H9 (cell line): ENCODE data around the gene SHE. TPM values are rescaled to one million over a fixed set of nuclear protein-coding genes. Genes with fewer than 3 reads are reported as not detected.

Experiments
- DNase-seq: peaks from one replicate; pipeline ENCODE4 v3.0.0-alpha.2; 2017
- H2AFZ ChIP-seq: one replicate; pipeline ENCODE4 v1.6.1; 2013; ENCODE audit warnings: mild to moderate bottlenecking, low read length, control low read depth, moderate library complexity
- H2AK5ac ChIP-seq: 2 replicates; pipeline ENCODE4 v1.6.1; 2013; ENCODE audit warnings: low read length, control low read depth, mixed read lengths; ENCODE audit not compliant: insufficient read length
- H2BK120ac ChIP-seq: one replicate; pipeline ENCODE4 v1.6.1; 2013; ENCODE audit warnings: low read depth, mild to moderate bottlenecking, low read length, control low read depth, inconsistent platforms; ENCODE audit not compliant: poor library complexity, severe bottlenecking
- H2BK12ac ChIP-seq: 2 replicates; pipeline ENCODE4 v1.6.1; 2013; ENCODE audit warnings: low read length, control low read depth, mixed read lengths, low read depth; ENCODE audit not compliant: insufficient read length
- H2BK15ac ChIP-seq: 2 replicates; pipeline ENCODE4 v1.6.1; 2013; ENCODE audit warnings: low read depth, low read length, control low read depth
- H2BK20ac ChIP-seq: one replicate; pipeline ENCODE4 v1.6.1; 2013; ENCODE audit warnings: low read depth, mild to moderate bottlenecking, low read length, control low read depth, inconsistent platforms; ENCODE audit not compliant: poor library complexity, severe bottlenecking
- H2BK5ac ChIP-seq: 2 replicates; pipeline ENCODE4 v1.6.1; 2013; ENCODE audit warnings: low read length, control low read depth, mixed read lengths; ENCODE audit not compliant: insufficient read length
- H3K14ac ChIP-seq: 2 replicates; pipeline ENCODE4 v1.6.1; 2013; ENCODE audit warnings: low read length, control low read depth; ENCODE audit not compliant: insufficient read depth
- H3K18ac ChIP-seq: 2 replicates; pipeline ENCODE4 v1.6.1; 2013; ENCODE audit warnings: low read depth, mild to moderate bottlenecking, mixed read lengths, low read length, control low read depth; ENCODE audit not compliant: insufficient read length
- H3K23ac ChIP-seq: 2 replicates; pipeline ENCODE4 v1.6.1; 2013; ENCODE audit warnings: low read length, control low read depth, mixed read lengths, low read depth; ENCODE audit not compliant: insufficient read length
- H3K23me2 ChIP-seq: 2 replicates; pipeline ENCODE4 v1.6.1; 2013; ENCODE audit warnings: low read depth, mild to moderate bottlenecking, mixed read lengths, low read length, control low read depth; ENCODE audit not compliant: insufficient read length, poor library complexity, severe bottlenecking
- H3K27ac ChIP-seq: 2 replicates; pipeline ENCODE4 v1.5.1; 2013; ENCODE audit warnings: low read length, control low read depth, mixed read lengths, low read depth; ENCODE audit not compliant: insufficient read length
- H3K27me3 ChIP-seq: 2 replicates; pipeline ENCODE4 v1.6.1; 2013; ENCODE audit warnings: low read length, control low read depth, inconsistent platforms; ENCODE audit not compliant: insufficient read depth
- H3K4ac ChIP-seq: 2 replicates; pipeline ENCODE4 v1.6.1; 2013; ENCODE audit warnings: low read depth, mild to moderate bottlenecking, control low read depth, inconsistent platforms, low read length, moderate library complexity
- H3K4me1 ChIP-seq: 2 replicates; pipeline ENCODE4 v1.6.1; 2013; ENCODE audit warnings: low read length, control low read depth, inconsistent platforms; ENCODE audit not compliant: insufficient read depth
- H3K4me2 ChIP-seq: 2 replicates; pipeline ENCODE4 v1.6.1; 2013; ENCODE audit warnings: low read length, control low read depth, mixed read lengths; ENCODE audit not compliant: insufficient read length, insufficient read depth
- H3K56ac ChIP-seq: 2 replicates; pipeline ENCODE4 v1.6.1; 2013; ENCODE audit warnings: low read depth, mild to moderate bottlenecking, mixed read lengths, low read length, control low read depth; ENCODE audit not compliant: insufficient read length
- H3K79me1 ChIP-seq: 2 replicates; pipeline ENCODE4 v1.6.1; 2013; ENCODE audit warnings: low read depth, mild to moderate bottlenecking, moderate library complexity, low read length, control low read depth, inconsistent platforms; ENCODE audit not compliant: insufficient read depth, poor library complexity, severe bottlenecking
- H3K79me2 ChIP-seq: 2 replicates; pipeline ENCODE4 v1.6.1; 2013; ENCODE audit warnings: low read length, control low read depth, inconsistent platforms; ENCODE audit not compliant: insufficient read depth
- H3K9ac ChIP-seq: 2 replicates; pipeline ENCODE4 v1.6.1; 2013; ENCODE audit warnings: low read length, control low read depth, mixed read lengths; ENCODE audit not compliant: insufficient read length; ENCODE audit errors: extremely low read depth
- H3K9me3 ChIP-seq: one replicate; pipeline ENCODE4 v1.6.1; 2013; ENCODE audit warnings: low read depth, low read length, inconsistent platforms; ENCODE audit not compliant: control insufficient read depth
- H3T11ph ChIP-seq: one replicate; pipeline ENCODE4 v1.6.1; 2013; ENCODE audit warnings: mild to moderate bottlenecking, low read length, control low read depth, inconsistent platforms
- H4K20me1 ChIP-seq: one replicate; pipeline ENCODE4 v1.6.1; 2013; ENCODE audit not compliant: control insufficient read depth, insufficient read length, insufficient read depth
- H4K5ac ChIP-seq: 2 replicates; pipeline ENCODE4 v1.6.1; 2013; ENCODE audit warnings: low read depth, mild to moderate bottlenecking, mixed read lengths, low read length, control low read depth; ENCODE audit not compliant: insufficient read length
- H4K8ac ChIP-seq: replicated peaks from 2 replicates; pipeline ENCODE4 v1.6.1; 2013; ENCODE audit warnings: low read length, control low read depth, mixed read lengths, low read depth; ENCODE audit not compliant: insufficient read length
- H4K91ac ChIP-seq: 2 replicates; pipeline ENCODE4 v1.6.1; 2013; ENCODE audit warnings: low read depth, mild to moderate bottlenecking, moderate library complexity, mixed read lengths, low read length, control low read depth; ENCODE audit not compliant: insufficient read length
- H3K27ac Mint-ChIP-seq, 3 experiments: 2 replicates in 2 of 3; 3 replicates in 1 of 3; pipeline ENCODE4 v1.8.0; 2020 to 2021; ENCODE audit warnings: mixed read lengths in 3 of 3, mild to moderate bottlenecking in 1 of 3, moderate library complexity in 1 of 3
- H3K27me3 Mint-ChIP-seq: 2 replicates; pipeline ENCODE4 v1.8.0; 2021; ENCODE audit warnings: low read depth, mild to moderate bottlenecking, moderate library complexity, mixed read lengths
- H3K36me3 Mint-ChIP-seq, 3 experiments: 2 replicates in 2 of 3; 3 replicates in 1 of 3; pipeline ENCODE4 v1.8.0; 2020 to 2021; ENCODE audit warnings: low read depth in 3 of 3, mixed read lengths in 3 of 3; ENCODE audit not compliant: insufficient read depth in 1 of 3
- H3K4me1 Mint-ChIP-seq, 2 experiments: 2 replicates each; pipeline ENCODE4 v1.8.0; 2020; ENCODE audit warnings: mixed read lengths in 2 of 2
- H3K4me3 Mint-ChIP-seq, 2 experiments: 2 replicates in 1 of 2; 3 replicates in 1 of 2; pipeline ENCODE4 v1.8.0; 2020 to 2021; ENCODE audit warnings: mild to moderate bottlenecking in 2 of 2, mixed read lengths in 2 of 2, moderate library complexity in 1 of 2
- H3K9me3 Mint-ChIP-seq, 2 experiments: 2 replicates in 1 of 2; 3 replicates in 1 of 2; pipeline ENCODE4 v1.8.0; 2020; ENCODE audit warnings: mild to moderate bottlenecking in 2 of 2, mixed read lengths in 2 of 2, moderate library complexity in 1 of 2
- WGBS: extraction: QIAGEN DNeasy Blood & Tissue Kit; methylation state at CpG from one replicate; pipeline ENCODE4 v1.1.7; 2013; ENCODE audit warnings: missing lambda C conversion rate, low lambda C conversion rate, mixed read lengths; ENCODE audit not compliant: insufficient read length; ENCODE audit errors: extremely low coverage; 5-methylcytosine and 5-hydroxymethylcytosine counted together
- total RNA-seq: library from RNA; stranded (reverse); gene quantifications from 2 replicates; pipeline ENCODE4 v1.2.1, GENCODE V29; 2021
- TF ChIP-seq, protein P1 (sequence below): fragments of 200-600 bp; sonication (generic); conservative IDR thresholded peaks from 3 replicates; pipeline ENCODE4 v1.8.0; 2021; ENCODE audit warnings: antibody characterized with exemption, mild to moderate bottlenecking

SHE gene
- total RNA-seq, 1 experiment from 2014 or later: 0.48 TPM

DNA sequence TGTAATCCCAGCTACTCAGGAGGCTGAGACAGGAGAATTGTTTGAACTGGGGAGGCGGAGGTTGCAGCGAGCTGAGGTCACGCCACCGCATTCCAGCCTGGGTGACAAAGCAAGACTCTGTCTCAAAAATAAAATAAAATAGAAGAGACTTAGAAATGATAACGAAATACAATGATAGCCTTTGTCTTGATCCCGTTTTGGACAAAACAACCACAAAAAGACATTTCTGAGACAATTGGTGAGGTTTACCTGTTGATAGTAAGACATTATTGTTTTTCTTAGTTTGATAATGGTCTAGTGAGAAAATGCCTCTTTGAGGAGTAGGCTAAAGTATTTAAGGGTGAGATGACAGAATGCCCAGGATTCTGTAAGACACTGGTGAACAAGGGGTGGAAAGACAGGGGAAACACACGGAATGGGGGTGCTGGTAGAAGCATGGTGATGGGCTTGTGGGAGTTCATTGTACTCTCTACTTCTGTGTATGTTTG is 11.9 kb upstream of the SHE start:
- Histone ChIP-seq H3K4ac (no peak overlapping the region), H4K5ac (no peak overlapping the region), H3K27ac (no peak overlapping the region), H3K79me1 (no peaks in the 10 kb centered on the region), H3K14ac (no peak overlapping the region), H2BK5ac (no peak overlapping the region), H3K27me3 (no peaks in the 10 kb centered on the region), H3K9ac (no peak overlapping the region), H4K20me1 (no peaks in the 10 kb centered on the region), H2BK120ac (no peak overlapping the region), H3T11ph (no peak overlapping the region), H3K79me2 (no peaks in the 10 kb centered on the region), H2BK20ac (no peak overlapping the region), H3K56ac (no peak overlapping the region), H2BK12ac (no peak overlapping the region), H2AK5ac (no peak overlapping the region), H3K4me2 (no peak overlapping the region), H3K23ac (no peak overlapping the region), H3K9me3 (no peaks in the 10 kb centered on the region), H4K91ac (no peak overlapping the region), H3K4me1 (no peaks in the 10 kb centered on the region), H3K23me2 (no peaks in the 10 kb centered on the region), H2AFZ (no peak overlapping the region), H3K18ac (no peak overlapping the region), H2BK15ac (no peak overlapping the region), H4K8ac (no peak overlapping the region)
- Mint-ChIP-seq H3K4me3 (no peak overlapping the region), H3K36me3 (no peaks in the 10 kb centered on the region), H3K4me1 (0 out of 4 replicates have a peak, but pooled peaks cover 0 to 3% of the 10 kb centered on the region in 2 experiments), H3K9me3 (no peaks in the 10 kb centered on the region; a peak in 1 of 5 replicates), H3K27ac (peak overlapping the region in 1 of 3 experiments; percentile 63; a peak in 1 of 7 replicates), H3K27me3 (peaks cover 20% of the 10 kb centered on the region)
- TF ChIP-seq, protein P1, sequence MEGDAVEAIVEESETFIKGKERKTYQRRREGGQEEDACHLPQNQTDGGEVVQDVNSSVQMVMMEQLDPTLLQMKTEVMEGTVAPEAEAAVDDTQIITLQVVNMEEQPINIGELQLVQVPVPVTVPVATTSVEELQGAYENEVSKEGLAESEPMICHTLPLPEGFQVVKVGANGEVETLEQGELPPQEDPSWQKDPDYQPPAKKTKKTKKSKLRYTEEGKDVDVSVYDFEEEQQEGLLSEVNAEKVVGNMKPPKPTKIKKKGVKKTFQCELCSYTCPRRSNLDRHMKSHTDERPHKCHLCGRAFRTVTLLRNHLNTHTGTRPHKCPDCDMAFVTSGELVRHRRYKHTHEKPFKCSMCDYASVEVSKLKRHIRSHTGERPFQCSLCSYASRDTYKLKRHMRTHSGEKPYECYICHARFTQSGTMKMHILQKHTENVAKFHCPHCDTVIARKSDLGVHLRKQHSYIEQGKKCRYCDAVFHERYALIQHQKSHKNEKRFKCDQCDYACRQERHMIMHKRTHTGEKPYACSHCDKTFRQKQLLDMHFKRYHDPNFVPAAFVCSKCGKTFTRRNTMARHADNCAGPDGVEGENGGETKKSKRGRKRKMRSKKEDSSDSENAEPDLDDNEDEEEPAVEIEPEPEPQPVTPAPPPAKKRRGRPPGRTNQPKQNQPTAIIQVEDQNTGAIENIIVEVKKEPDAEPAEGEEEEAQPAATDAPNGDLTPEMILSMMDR: no peak
- no peak for DNase-seq
- WGBS: no CpG with 5 or more reads among the region's 7 CpGs
